Fibroblast of pulmonary artery (primary cell): ENCODE measurements around the gene TMBIM6.

ENCODE experiments used
- DNase-seq: peaks from one replicate; pipeline ENCODE4 v3.0.0-alpha.2; 2010; ENCODE audit warnings: low read depth
- H3K4me3 ChIP-seq: replicated peaks from 2 replicates; pipeline ENCODE4 v1.5.1; 2011; ENCODE audit warnings: low read depth, mild to moderate bottlenecking, control low read depth, low read length, moderate library complexity
- CTCF ChIP-seq: IDR thresholded peaks from 2 replicates; pipeline ENCODE4 v1.5.1; 2011; ENCODE audit warnings: mild to moderate bottlenecking, control low read depth, low read length, inconsistent platforms; ENCODE audit errors: missing control alignments

TMBIM6 gene

GRCh38 chr12:49798934-49799333 lies 57.6 kb downstream of the TMBIM6 start:
- no peak for DNase-seq
- H3K4me3 ChIP-seq: no peak overlapping the region
- TF ChIP-seq CTCF: no peak

- TF ChIP-seq CTCF: no peak
- DNase-seq: no peak
- no peak overlapping the region for H3K4me3 ChIP-seq
Observed at GRCh38 chr12:49800421-49801140, 59.2 kb downstream of the TMBIM6 start.

- H3K4me3 ChIP-seq: no peak overlapping the region
- DNase-seq: no peak
- TF ChIP-seq CTCF: no peak
Observed at GRCh38 chr12:49801141-49802063, 60.0 kb downstream of the TMBIM6 start.

GRCh38 chr12:49803693-49804450 lies 62.5 kb downstream of the TMBIM6 start:
- no peak overlapping the region for H3K4me3 ChIP-seq
- DNase-seq: no peak
- no peak for TF ChIP-seq CTCF

- TF ChIP-seq CTCF: no peak
- H3K4me3 ChIP-seq: no peak overlapping the region
- no peak for DNase-seq
Observed at GRCh38 chr12:49804821-49805220, 63.5 kb downstream of the TMBIM6 start.

GRCh38 chr12:49805409-49805808 lies 64.1 kb downstream of the TMBIM6 start:
- DNase-seq: no peak
- no peak for TF ChIP-seq CTCF
- no peak overlapping the region for H3K4me3 ChIP-seq
